ENCODE measurements around the gene CSNK1D. TPM values are rescaled to one million over a fixed set of nuclear protein-coding genes. Genes with fewer than 3 reads are reported as not detected.

The CSNK1D gene
- total and polyA plus RNA-seq, 7 donors, result 73.5 to 139 (median 115) TPM

- WGBS, 3 donors, result 72 to 84% (median 74%) methylated on average over 10 of the region's 10 CpGs
- Histone ChIP-seq H3K4me3 (no peak overlapping the region), H3K27me3 (ENCODE audit: insufficient read depth in 3 of 3, low read length in 2 of 3) (no peaks in the 10 kb centered on the region), H3K9me3 (no peaks in the 10 kb centered on the region), H3K4me1 (peaks cover 28% of the 10 kb centered on the region), H3K36me3 (ENCODE audit: insufficient read depth in 1 of 2, low read depth in 1 of 2) (no peaks in the 10 kb centered on the region), H3K27ac (no peak overlapping the region)
- TF ChIP-seq, protein P1, sequence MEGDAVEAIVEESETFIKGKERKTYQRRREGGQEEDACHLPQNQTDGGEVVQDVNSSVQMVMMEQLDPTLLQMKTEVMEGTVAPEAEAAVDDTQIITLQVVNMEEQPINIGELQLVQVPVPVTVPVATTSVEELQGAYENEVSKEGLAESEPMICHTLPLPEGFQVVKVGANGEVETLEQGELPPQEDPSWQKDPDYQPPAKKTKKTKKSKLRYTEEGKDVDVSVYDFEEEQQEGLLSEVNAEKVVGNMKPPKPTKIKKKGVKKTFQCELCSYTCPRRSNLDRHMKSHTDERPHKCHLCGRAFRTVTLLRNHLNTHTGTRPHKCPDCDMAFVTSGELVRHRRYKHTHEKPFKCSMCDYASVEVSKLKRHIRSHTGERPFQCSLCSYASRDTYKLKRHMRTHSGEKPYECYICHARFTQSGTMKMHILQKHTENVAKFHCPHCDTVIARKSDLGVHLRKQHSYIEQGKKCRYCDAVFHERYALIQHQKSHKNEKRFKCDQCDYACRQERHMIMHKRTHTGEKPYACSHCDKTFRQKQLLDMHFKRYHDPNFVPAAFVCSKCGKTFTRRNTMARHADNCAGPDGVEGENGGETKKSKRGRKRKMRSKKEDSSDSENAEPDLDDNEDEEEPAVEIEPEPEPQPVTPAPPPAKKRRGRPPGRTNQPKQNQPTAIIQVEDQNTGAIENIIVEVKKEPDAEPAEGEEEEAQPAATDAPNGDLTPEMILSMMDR (IDR thresholded peaks at IDR 0.05), result no peak
- DNase-seq (no peak), ATAC-seq (no peak)
- intact Hi-C loops (cut with DNase I), result no loop called here
Observed at GRCh38 chr17:82221341-82221902, 52.1 kb downstream of the CSNK1D start.

DNA sequence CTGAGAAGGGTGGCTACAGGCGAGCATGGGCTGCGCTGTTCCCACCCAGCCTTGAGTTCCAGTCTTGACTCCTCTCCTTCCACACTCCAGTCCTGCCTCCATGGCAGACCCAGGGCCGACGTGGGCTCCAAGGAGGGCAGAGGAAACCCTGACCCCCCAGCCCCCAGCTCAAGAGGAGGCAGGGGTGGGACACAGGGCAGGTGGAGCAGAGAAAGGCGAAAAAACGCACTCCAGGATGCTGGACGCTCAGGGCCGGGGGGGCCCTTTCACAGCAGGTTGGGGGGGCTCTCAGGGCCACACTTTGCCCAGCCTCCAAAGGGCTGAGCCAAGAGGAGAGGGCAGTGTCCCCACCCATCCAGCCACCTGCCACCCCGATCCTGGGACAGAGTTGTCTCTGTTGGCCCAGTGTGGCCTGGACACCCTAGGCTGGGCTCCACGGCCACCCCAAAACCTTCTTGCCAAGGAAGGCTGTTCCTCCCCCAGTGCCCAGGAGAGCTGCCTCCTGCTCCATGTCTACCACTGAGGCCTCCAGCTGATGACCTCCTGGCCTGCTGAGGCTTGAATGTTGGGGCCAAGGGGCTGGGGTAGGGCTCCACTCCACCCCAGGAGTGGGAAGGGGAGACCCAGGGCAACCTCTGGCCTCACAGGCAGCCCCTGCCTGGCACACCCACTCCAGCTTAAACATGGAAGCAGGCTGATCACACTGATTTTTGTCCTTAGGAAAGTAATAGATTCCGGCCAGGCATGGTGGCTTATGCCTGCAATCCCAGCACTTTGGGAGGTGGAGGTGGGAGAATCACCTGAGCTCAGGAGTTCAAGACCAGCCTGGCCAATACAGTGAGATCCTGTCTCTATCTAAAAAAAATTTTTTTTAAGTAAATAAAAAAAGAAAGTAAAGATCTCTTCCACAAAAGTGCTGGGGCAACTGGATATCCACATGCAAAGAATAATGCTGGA is 53.5 kb downstream of the CSNK1D start:
- no peak for ATAC-seq
- WGBS, 3 donors, result 83 to 92% (median 84%) methylated on average over 7 to 11 of the region's 11 CpGs
- Histone ChIP-seq H3K36me3 (ENCODE audit: insufficient read depth in 1 of 2, low read depth in 1 of 2) (no peaks in the 10 kb centered on the region), H3K4me1 (peaks cover 21% of the 10 kb centered on the region), H3K27me3 (ENCODE audit: insufficient read depth in 3 of 3, low read length in 2 of 3) (no peaks in the 10 kb centered on the region), H3K4me3 (no peak overlapping the region), H3K27ac (no peak overlapping the region), H3K9me3 (no peaks in the 10 kb centered on the region)
- TF ChIP-seq, protein P1 (IDR thresholded peaks at IDR 0.05), result no peak
- intact Hi-C loops (cut with DNase I), result no loop called here
- no peak for DNase-seq

- TF ChIP-seq, protein P1 (IDR thresholded peaks at IDR 0.05), result no peak
- Histone ChIP-seq H3K27me3 (ENCODE audit: insufficient read depth in 3 of 3, low read length in 2 of 3) (no peaks in the 10 kb centered on the region), H3K9me3 (no peaks in the 10 kb centered on the region), H3K4me3 (no peak overlapping the region), H3K27ac (no peak overlapping the region), H3K4me1 (peaks cover 17% of the 10 kb centered on the region), H3K36me3 (ENCODE audit: insufficient read depth in 1 of 2, low read depth in 1 of 2) (no peaks in the 10 kb centered on the region)
- no peak for DNase-seq
- intact Hi-C loops (cut with DNase I), result no loop called here
- 88 to 93% (median 89%) methylated on average over 3 to 7 of the region's 7 CpGs for WGBS, 3 donors
- ATAC-seq, result no peak
Observed at GRCh38 chr17:82219083-82219482, 54.4 kb downstream of the CSNK1D start.

DNA sequence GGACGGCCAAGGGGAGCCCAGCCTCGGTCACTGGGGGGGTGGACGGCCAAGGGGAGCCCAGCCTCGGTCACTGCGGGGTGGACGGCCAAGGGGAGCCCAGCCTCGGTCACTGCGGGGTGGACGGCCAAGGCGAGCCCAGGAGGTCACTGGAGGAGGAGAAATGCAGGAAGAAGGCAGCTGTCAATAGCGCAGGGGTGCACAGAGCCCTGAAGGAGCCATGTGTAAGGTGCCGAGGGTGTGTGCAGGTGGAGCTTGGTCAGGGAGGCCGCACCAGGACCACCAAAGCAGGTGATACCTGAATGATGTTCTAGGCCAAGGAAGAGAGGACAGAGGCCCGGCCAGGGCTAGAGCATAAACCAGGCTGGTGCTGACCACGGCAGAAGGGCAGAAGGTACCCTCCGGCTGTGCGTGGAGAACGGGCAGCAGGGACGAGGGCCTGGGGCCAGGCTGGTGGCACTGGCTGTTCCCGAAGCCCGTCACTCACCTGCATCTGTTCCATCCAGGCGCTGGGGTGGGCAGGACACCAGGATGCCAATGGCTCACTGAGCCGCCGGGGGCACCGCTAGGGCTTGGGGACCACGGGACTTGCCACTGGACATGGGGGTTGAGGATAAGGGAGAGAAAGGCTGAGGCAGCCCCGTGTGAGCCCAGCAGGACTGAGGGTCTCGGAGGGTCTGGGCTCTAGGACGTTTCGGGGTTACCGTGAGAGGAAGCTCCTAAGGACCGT is 55.0 kb downstream of the CSNK1D start:
- no peak for DNase-seq
- H3K4me3 ChIP-seq, result no peak overlapping the region
- H3K27me3 ChIP-seq (ENCODE audit: insufficient read depth in 3 of 3, low read length in 2 of 3), result no peaks in the 10 kb centered on the region
- TF ChIP-seq, protein P1 (IDR thresholded peaks at IDR 0.05), result no peak
- H3K9me3 ChIP-seq, result no peaks in the 10 kb centered on the region
- ATAC-seq, result no peak
- H3K27ac ChIP-seq, result no peak overlapping the region
- intact Hi-C loops (cut with DNase I), result no loop called here
- no peaks in the 10 kb centered on the region for H3K36me3 ChIP-seq (ENCODE audit: insufficient read depth in 1 of 2, low read depth in 1 of 2)
- 87 to 91% (median 88%) methylated on average over 29 to 32 of the region's 32 CpGs for WGBS, 3 donors
- peaks cover 18% of the 10 kb centered on the region for H3K4me1 ChIP-seq
